22Rv1 (cell line): ENCODE results near the gene DHRS9.

Experiments
- ZFX ChIP-seq: fragments of 450-650 bp; IDR thresholded peaks from 2 replicates; pipeline ENCODE4 v1.6.1; 2017; ENCODE audit warnings: antibody characterized with exemption, borderline replicate concordance
- TF ChIP-seq, protein P1 (sequence below): fragments of 450-650 bp; IDR thresholded peaks from 2 replicates; pipeline ENCODE4 v1.5.1; 2017; ENCODE audit warnings: mild to moderate bottlenecking

DNA sequence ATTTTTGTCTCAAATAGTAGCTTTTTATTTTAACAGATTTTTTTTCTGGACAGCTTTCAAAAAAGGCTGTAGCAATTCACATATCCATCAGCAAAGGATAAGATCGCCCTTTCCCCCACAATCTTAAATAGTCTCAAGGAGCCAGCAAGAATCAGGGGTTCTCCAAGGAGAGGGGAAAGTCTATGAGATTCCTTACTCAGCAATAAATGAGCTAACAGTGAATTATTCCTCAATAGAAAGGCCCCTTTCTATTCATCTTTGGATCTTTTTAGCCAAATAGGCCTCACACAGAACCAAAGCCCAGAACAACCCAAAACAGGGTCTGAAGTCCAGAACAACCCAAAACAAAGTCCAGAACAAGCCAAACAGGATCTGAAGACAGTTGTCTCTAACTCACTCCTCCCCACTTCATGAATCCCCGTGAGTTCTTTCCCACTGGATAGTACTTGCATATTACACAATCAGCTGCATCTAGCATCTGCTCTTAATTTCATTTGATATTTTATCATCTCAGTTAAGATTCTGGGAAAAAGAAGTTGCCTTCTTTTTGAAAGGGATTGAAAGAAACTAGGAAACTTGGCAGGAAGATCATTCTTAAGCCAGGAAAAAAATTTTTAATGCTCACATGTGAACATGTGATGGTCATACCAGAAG is 3.4 kb upstream of the DHRS9 start:
- TF ChIP-seq, protein P1, sequence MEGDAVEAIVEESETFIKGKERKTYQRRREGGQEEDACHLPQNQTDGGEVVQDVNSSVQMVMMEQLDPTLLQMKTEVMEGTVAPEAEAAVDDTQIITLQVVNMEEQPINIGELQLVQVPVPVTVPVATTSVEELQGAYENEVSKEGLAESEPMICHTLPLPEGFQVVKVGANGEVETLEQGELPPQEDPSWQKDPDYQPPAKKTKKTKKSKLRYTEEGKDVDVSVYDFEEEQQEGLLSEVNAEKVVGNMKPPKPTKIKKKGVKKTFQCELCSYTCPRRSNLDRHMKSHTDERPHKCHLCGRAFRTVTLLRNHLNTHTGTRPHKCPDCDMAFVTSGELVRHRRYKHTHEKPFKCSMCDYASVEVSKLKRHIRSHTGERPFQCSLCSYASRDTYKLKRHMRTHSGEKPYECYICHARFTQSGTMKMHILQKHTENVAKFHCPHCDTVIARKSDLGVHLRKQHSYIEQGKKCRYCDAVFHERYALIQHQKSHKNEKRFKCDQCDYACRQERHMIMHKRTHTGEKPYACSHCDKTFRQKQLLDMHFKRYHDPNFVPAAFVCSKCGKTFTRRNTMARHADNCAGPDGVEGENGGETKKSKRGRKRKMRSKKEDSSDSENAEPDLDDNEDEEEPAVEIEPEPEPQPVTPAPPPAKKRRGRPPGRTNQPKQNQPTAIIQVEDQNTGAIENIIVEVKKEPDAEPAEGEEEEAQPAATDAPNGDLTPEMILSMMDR = no peak
- no peak for TF ChIP-seq ZFX
